WERI-Rb-1 (cell line): ENCODE measurements around the gene DENND1B.

Experiments
- DNase-seq: peaks from one replicate; pipeline ENCODE4 v3.0.0-alpha.2; 2020
- H3K27ac ChIP-seq: fragments of 250-450 bp; sonication (Bioruptor Pico); 2 replicates; pipeline ENCODE4 v1.5.1; 2020; ENCODE audit warnings: mild to moderate bottlenecking, moderate library complexity
- H3K27me3 ChIP-seq: fragments of 250-450 bp; sonication (Bioruptor Pico); 2 replicates; pipeline ENCODE4 v1.5.1; 2021; ENCODE audit warnings: mild to moderate bottlenecking, low read depth, moderate library complexity; ENCODE audit not compliant: insufficient read depth, severe bottlenecking
- H3K36me3 ChIP-seq: fragments of 250-450 bp; sonication (Bioruptor Pico); 2 replicates; pipeline ENCODE4 v1.5.1; 2020; ENCODE audit warnings: mild to moderate bottlenecking, moderate library complexity
- H3K4me3 ChIP-seq: 2 replicates; pipeline ENCODE4 v1.5.1; 2011; ENCODE audit warnings: low read depth, mild to moderate bottlenecking, control low read depth, low read length
- H3K9me3 ChIP-seq: fragments of 250-450 bp; sonication (Bioruptor Pico); 2 replicates; pipeline ENCODE4 v1.5.1; 2021; ENCODE audit warnings: mild to moderate bottlenecking, moderate library complexity; ENCODE audit not compliant: severe bottlenecking
- CTCF ChIP-seq: IDR thresholded peaks from 2 replicates; pipeline ENCODE4 v1.5.1; 2011; ENCODE audit warnings: low read depth, mild to moderate bottlenecking, control low read depth, inconsistent platforms, low read length

DENND1B gene

GRCh38 chr1:197469620-197470210, 305.6 kb downstream of the DENND1B start:
- Histone ChIP-seq H3K36me3 (no peaks in the 10 kb centered on the region), H3K27ac (no peak overlapping the region), H3K4me3 (no peak overlapping the region), H3K27me3 (no peaks in the 10 kb centered on the region), H3K9me3 (no peaks in the 10 kb centered on the region)
- no peak for DNase-seq
- no peak for TF ChIP-seq CTCF

GRCh38 chr1:197468543-197469175, 306.6 kb downstream of the DENND1B start:
- no peak overlapping the region for H3K4me3 ChIP-seq
- TF ChIP-seq CTCF: no peak
- DNase-seq: no peak
- H3K27ac ChIP-seq: no peak overlapping the region
- no peaks in the 10 kb centered on the region for H3K9me3 ChIP-seq
- H3K36me3 ChIP-seq: no peaks in the 10 kb centered on the region
- H3K27me3 ChIP-seq: no peaks in the 10 kb centered on the region

- no peaks in the 10 kb centered on the region for H3K9me3 ChIP-seq
- no peak for DNase-seq
- no peak overlapping the region for H3K4me3 ChIP-seq
- H3K27me3 ChIP-seq: no peaks in the 10 kb centered on the region
- TF ChIP-seq CTCF: no peak
- H3K36me3 ChIP-seq: no peaks in the 10 kb centered on the region
- no peak overlapping the region for H3K27ac ChIP-seq
Observed at GRCh38 chr1:197467881-197468280, 307.4 kb downstream of the DENND1B start.

- no peaks in the 10 kb centered on the region for H3K9me3 ChIP-seq
- DNase-seq: no peak
- no peaks in the 10 kb centered on the region for H3K27me3 ChIP-seq
- no peak for TF ChIP-seq CTCF
- no peak overlapping the region for H3K27ac ChIP-seq
- no peaks in the 10 kb centered on the region for H3K36me3 ChIP-seq
- H3K4me3 ChIP-seq: no peak overlapping the region
Observed at GRCh38 chr1:197466813-197467212, 308.5 kb downstream of the DENND1B start.

GRCh38 chr1:197465528-197466327, 309.6 kb downstream of the DENND1B start:
- H3K4me3 ChIP-seq: no peak overlapping the region
- no peak for TF ChIP-seq CTCF
- no peaks in the 10 kb centered on the region for H3K36me3 ChIP-seq
- no peaks in the 10 kb centered on the region for H3K9me3 ChIP-seq
- no peak overlapping the region for H3K27ac ChIP-seq
- DNase-seq: no peak
- H3K27me3 ChIP-seq: no peaks in the 10 kb centered on the region
